Measurements from ENCODE around the gene TDRD5.

- no peak for TF ChIP-seq CTCF (IDR thresholded peaks at IDR 0.05; ENCODE audit: low read depth, low read length, poor library complexity, severe bottlenecking)
- TF ChIP-seq EZH2phosphoT487 (IDR thresholded peaks at IDR 0.05; ENCODE audit: borderline replicate concordance, low read length): no peak
Observed at GRCh38 chr1:179601093-179601492, 9.5 kb downstream of the TDRD5 start.
